Muscle of leg (tissue), 11 donors: ENCODE measurements around the gene MRPL2. TPM values are rescaled to one million over a fixed set of nuclear protein-coding genes. Genes with fewer than 3 reads are reported as not detected.
"Not testable (repeated sequence)": the region's sequence is repeated elsewhere in the genome, so short reads cannot be mapped to it uniquely, and the experiment has no call there.

Experiments
- DNase-seq: peaks from one replicate; pipeline ENCODE4 v3.0.0; 2013
- H3K27ac ChIP-seq: one replicate; pipeline ENCODE4 v1.5.1; 2013; ENCODE audit warnings: mild to moderate bottlenecking, low read length, control low read depth
- H3K27me3 ChIP-seq: one replicate; pipeline ENCODE4 v1.6.1; 2013; ENCODE audit warnings: low read length; ENCODE audit not compliant: control insufficient read depth, insufficient read depth
- H3K36me3 ChIP-seq: one replicate; pipeline ENCODE4 v1.6.1; 2013; ENCODE audit warnings: low read length; ENCODE audit not compliant: control insufficient read depth, insufficient read depth
- H3K4me1 ChIP-seq: one replicate; pipeline ENCODE4 v1.6.1; 2013; ENCODE audit warnings: low read length; ENCODE audit not compliant: control insufficient read depth, insufficient read depth
- H3K4me3 ChIP-seq: one replicate; pipeline ENCODE4 v1.5.1; 2013; ENCODE audit warnings: low read length, control low read depth
- H3K9me3 ChIP-seq: replicated peaks from 2 replicates; pipeline ENCODE4 v1.6.1; 2013; ENCODE audit warnings: low read depth, low read length; ENCODE audit not compliant: control insufficient read depth
- WGBS: methylation state at CpG from one replicate; pipeline ENCODE4 v1.1.5; 2013; ENCODE audit warnings: missing lambda C conversion rate; ENCODE audit not compliant: insufficient coverage; 5-methylcytosine and 5-hydroxymethylcytosine counted together
- polyA plus RNA-seq, 8 donors: library from polyadenylated mRNA; unstranded; fragments of 120-200 nt; gene quantifications; one replicate each; pipeline versions ENCODE4 v1.2.1 to v1.2.3, GENCODE V29; 2013; ENCODE audit warnings: inconsistent platforms in 1 of 8, low replicate concordance in 1 of 8; ENCODE audit not compliant: insufficient read length in 8 of 8, insufficient read depth in 1 of 8
- total RNA-seq: library from RNA; stranded (reverse); fragments of 120-200 nt; gene quantifications from one replicate; pipeline ENCODE4 v1.2.4, GENCODE V29; 2013

MRPL2 gene
- total and polyA plus RNA-seq, 9 donors: 27.6 to 55.1 (median 47.5) TPM

DNA sequence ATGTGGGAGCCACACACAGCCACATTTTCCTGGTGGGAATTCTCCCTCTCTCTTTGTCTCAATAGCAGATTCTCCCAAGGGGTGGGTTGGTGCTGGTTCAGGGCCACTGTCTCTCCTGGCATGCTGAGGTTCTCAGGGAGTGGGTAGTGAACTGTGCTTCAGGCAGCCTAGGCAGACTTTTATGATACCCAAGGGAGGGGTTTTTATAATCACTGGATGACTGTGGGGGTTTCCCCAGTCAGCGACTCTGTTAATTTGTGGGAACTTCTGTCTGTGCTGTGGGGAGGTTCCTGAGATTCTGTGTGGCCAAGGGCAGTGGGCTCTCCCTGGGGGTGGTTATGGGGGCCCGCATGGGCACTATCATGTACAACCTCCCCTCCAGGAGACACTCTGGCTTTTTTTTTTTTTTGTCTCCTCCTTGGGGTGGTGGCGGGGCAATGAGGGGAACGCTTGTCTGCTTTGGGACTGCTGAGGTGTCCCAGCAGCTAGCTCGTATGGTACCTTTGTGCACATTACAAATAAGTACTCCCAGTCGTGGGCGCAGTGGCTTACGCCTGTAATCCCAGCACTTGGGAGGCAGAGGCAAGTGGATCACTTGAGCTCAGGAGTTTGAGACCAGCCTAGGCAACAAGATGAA lies 26.9 kb upstream of the MRPL2 start:
- Histone ChIP-seq H3K4me3 (no peak overlapping the region), H3K36me3 (no peaks in the 10 kb centered on the region), H3K27ac (no peak overlapping the region), H3K9me3 (no peaks in the 10 kb centered on the region), H3K27me3 (no peaks in the 10 kb centered on the region), H3K4me1 (peaks cover 33% of the 10 kb centered on the region)
- DNase-seq: no peak
- WGBS: no CpG with 5 or more reads among the region's 8 CpGs

DNA sequence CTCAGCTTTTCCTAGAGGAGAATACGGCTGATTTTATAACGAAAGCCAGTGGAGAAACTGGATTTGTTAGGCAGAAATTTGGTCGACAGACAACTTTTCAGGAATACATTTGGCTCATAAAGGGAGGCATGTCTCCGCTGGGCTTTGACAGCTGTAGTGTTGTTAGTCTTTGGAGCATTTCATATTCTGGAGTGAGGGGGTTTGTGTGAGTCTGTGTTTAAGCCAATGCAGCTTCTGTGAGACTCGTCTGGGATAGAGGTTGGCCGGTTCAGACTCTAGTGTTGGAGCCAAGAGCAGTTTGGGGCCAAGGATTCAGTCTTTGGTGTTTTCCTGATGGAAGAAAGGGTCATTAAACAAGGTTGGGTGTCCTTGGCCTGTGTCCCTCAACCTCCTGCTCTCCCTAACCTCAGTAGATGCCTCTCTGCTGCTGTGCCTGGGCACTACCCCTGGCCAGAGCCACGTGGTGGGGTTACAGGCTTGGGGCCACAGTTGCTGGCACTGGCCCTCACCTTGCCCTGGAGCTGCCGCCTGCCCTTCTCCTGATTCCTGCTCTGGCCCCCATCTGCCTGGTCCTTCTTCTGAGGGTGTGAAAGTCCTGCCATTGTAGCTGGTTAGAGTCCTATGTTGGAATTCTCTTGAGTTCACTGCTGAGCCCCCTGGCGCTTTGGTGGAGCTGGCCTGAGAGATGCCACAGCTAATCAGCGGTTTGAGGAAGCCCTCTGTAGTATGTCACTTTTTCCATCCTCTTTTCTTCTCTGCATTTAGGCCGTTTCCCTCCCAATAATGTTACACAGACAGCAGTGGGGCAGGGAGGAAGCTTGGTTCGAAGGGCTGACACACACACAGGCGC lies 23.8 kb upstream of the MRPL2 start:
- WGBS: 33% methylated on average over 7 of the region's 13 CpGs
- no peaks in the 10 kb centered on the region for H3K27me3 ChIP-seq
- no peaks in the 10 kb centered on the region for H3K9me3 ChIP-seq
- H3K4me3 ChIP-seq: no peak overlapping the region
- H3K4me1 ChIP-seq: peaks cover 17% of the 10 kb centered on the region
- peak overlapping the region; percentile 64 for H3K27ac ChIP-seq
- DNase-seq: peak; percentile 93
- no peaks in the 10 kb centered on the region for H3K36me3 ChIP-seq

DNA sequence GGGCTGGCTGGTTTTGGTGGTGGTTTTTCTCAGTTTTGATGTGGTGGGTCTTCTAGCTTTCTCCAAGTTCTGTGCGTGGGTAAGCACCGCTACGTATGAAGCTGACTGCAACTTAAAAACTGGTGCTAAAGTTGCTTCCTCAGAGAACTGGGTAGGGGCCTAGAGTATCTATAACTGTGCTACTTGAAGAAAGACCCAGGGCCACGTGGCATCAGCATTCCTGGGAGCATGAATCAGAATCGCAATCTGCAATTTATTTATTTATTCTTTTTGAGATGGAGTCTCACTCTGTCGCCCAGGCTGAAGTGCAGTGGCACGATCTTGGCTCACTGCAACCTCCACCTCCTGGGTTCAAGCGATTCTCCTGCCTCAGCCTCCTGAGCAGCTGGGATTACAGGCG lies 22.7 kb upstream of the MRPL2 start:
- peaks cover 28% of the 10 kb centered on the region for H3K4me1 ChIP-seq
- not testable (repeated sequence) for DNase-seq, H3K27me3 ChIP-seq, H3K9me3 ChIP-seq, H3K4me3 ChIP-seq, H3K36me3 ChIP-seq, H3K27ac ChIP-seq
- 94% methylated on average over 5 of the region's 9 CpGs for WGBS

DNA sequence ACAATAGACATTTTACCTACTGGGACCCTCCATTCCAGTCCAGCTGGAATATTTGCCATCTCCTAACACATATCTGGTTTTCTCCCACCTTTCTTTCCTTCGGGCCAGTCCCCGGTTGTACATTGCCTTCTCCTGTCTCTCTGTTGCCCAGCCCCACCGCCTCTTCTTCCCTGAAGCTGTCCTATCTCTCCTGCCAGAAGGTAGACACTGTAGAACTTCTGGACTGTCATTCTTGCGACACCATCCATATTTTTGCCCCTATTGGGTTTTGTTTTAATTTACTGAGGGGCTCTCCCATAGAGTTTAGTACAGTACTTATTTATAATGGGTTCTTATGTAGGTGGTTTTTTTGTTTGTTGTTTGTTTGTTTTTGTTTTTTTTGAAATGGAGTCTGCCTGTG lies 21.8 kb upstream of the MRPL2 start:
- Histone ChIP-seq H3K27me3 (no peaks in the 10 kb centered on the region), H3K27ac (no peak overlapping the region), H3K4me3 (no peak overlapping the region), H3K36me3 (no peaks in the 10 kb centered on the region), H3K4me1 (peaks cover 29% of the 10 kb centered on the region), H3K9me3 (no peaks in the 10 kb centered on the region)
- DNase-seq: no peak
- 93% methylated on average over 2 of the region's 4 CpGs for WGBS

DNA sequence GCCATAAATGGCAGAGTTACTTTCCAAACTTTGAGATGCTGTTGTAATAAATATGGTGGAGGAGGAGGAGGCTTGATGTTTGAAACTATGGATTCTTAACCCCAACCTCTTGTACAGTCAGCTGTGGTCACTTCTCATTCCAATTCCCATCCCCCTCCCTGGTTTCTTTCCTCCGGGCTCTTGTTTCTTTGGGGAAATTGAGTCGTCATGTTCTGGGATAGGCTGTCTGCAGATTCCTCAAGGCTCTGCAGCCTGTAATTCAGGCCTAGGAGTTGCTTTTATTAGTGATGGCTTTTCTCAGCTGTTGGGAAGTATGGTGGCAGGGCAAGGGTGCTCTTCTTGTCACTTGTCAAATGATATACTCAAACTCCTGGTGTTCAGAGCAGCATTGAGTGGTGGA lies 19.5 kb upstream of the MRPL2 start:
- Histone ChIP-seq H3K4me3 (no peak overlapping the region), H3K27me3 (no peaks in the 10 kb centered on the region), H3K4me1 (peaks cover 39% of the 10 kb centered on the region), H3K9me3 (no peaks in the 10 kb centered on the region), H3K27ac (no peak overlapping the region), H3K36me3 (peaks cover 11% of the 10 kb centered on the region)
- no CpG with 5 or more reads among the region's 2 CpGs for WGBS
- DNase-seq: no peak

DNA sequence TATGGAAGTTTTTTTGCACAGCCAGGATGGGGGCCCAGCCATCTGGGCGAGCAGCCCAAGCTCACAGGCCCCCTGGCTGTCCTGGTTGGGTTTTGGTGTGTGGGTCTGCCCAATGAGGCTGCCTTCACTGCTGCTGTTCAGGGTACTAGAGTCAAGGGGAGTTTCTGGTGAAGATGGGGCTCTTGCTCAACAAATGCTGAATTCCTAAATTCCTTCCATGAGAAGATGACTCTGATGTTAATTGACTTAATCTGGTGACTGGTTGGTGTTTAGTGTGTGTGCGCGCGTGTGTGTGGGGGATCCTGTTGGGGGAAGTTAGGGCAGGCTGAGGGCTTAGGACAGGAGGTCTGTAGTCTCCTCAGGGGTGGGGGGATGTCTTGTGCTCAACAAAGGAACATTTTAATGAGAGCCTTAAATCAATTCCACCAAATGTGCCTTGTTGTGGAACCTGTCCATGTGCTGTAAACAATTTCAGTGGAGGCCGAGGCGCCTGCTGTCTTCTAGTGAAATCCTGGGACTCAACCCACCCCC lies 18.8 kb upstream of the MRPL2 start:
- WGBS: 63% methylated on average over 4 of the region's 6 CpGs
- Histone ChIP-seq H3K4me1 (peaks cover 32% of the 10 kb centered on the region), H3K27me3 (no peaks in the 10 kb centered on the region), H3K4me3 (peak overlapping the region; percentile 97), H3K36me3 (peaks cover 16% of the 10 kb centered on the region), H3K27ac (no peak overlapping the region), H3K9me3 (no peaks in the 10 kb centered on the region)
- DNase-seq: no peak

DNA sequence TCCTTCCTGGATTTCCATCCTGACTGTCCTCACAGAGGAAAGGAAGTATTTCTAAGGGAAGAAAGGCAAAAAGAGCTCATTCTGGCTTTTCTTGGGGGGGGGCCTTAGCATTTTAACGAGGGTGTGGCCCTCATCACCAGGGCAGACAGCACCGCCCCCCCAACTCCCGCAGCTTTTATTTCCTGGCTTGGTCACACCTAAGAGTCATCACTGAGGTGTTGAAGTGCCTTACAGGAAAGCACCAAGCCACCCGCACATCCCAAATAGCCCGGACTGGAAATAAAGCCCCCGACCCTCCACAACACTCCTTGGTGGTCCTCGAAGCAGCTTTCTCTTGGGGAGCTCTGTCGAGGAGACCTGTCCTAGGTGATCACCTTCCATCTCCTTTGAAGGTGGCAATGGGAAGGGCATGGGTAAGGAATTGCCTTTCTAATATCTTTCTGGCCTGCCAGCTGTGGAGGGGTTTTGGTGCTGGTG lies 18.1 kb upstream of the MRPL2 start:
- no CpG with 5 or more reads among the region's 8 CpGs for WGBS
- Histone ChIP-seq H3K36me3 (peaks cover 22% of the 10 kb centered on the region), H3K9me3 (no peaks in the 10 kb centered on the region), H3K4me3 (peak overlapping the region; percentile 97), H3K4me1 (peaks cover 30% of the 10 kb centered on the region), H3K27ac (no peak overlapping the region), H3K27me3 (no peaks in the 10 kb centered on the region)
- DNase-seq: no peak

DNA sequence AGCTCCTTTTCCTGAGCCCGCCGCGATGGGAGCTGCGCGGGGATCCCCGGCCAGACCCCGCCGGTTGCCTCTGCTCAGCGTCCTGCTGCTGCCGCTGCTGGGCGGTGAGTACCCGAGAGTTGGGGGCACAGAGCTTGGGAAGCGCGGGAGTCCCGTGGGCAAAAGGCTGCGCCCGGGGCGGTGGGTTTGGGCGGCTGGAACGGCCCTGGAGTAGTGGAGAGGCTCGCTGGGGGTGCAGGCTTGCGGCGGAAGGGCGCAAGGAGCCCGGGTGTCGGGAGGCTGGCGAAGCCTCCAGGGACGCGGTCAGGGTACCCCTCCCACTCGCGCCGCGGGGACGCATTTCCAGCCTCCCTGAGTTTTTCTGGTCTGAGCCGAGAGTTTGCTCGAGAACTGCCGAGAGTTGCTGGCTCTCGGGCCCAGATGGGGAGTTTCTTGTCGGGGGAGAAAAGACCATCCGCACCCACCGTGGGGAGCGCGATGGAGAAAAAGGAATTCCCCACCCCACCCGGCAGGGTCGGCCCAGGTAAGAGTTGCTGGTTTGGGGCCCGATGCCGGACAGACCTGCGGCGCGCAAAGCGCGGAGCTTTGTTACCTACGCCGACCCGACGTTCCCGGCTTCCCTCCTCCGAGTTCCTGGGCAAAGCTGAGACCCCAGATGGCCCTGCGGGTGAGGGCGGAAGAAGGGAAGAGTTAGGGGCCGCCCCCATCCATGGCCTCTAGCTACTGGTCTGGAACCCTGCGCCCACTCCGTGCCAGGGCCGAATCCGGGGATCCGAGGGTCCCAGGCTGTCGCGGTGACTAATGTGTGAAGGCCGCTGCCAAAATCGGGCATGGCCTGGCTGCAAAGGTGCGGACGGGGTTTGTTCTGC lies 17.5 kb upstream of the MRPL2 start:
- under 1% methylated on average over 58 of the region's 72 CpGs for WGBS
- H3K27ac ChIP-seq: peak overlapping the region; percentile 77
- H3K36me3 ChIP-seq: peaks cover 29% of the 10 kb centered on the region
- peak; percentile 46 for DNase-seq
- H3K4me1 ChIP-seq: peaks cover 30% of the 10 kb centered on the region
- H3K4me3 ChIP-seq: peak overlapping the region; percentile 97
- H3K9me3 ChIP-seq: no peaks in the 10 kb centered on the region
- no peaks in the 10 kb centered on the region for H3K27me3 ChIP-seq

DNA sequence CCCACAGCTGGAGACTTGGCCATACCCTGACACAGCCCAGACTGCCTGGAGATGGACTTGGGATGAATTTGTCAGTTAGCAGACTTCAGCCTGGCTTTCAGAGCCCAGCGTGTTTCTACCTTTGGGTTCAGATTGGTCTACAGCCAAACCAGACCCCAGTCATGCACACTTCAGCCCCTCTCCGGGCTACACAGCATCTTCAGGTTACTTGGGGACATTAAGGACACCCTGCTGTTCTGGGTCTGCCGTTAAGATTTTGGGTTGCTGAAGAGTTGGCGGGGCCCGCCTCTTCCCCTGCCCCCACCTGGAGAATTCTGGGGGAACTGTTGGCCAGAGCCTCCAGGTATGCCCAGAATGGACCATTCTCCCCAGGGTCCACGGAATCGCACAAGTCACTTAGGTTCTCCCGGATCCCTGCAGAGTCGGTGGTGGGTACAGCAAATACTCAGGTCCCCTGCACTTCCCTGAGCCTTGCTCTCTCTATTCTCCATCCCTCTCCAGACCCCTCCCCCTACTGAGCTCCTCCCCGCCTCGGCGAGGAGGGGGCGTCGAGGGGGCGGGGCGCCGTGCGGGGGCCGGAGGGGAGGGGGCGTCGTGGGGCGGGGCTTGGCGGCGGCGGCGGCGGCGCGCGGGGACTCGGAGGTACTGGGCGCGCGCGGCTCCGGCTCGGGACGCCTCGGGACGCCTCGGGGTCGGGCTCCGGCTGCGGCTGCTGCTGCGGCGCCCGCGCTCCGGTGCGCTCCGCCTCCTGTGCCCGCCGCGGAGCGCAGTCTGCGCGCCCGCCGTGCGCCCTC lies 16.6 kb upstream of the MRPL2 start, which contains the start of gene PTK7:
Gene PTK7, plus strand, starts transcription at position 645 of the 794 bp plus-strand sequence. CDS start 175 bp downstream, outside the sequence.
- H3K27me3 ChIP-seq: no peaks in the 10 kb centered on the region
- peaks cover 35% of the 10 kb centered on the region for H3K36me3 ChIP-seq
- WGBS: 2% methylated on average over 46 of the region's 60 CpGs
- no peaks in the 10 kb centered on the region for H3K9me3 ChIP-seq
- peak; percentile 93 for DNase-seq
- peak within 1 kb of the TSS; percentile 97 for H3K4me3 ChIP-seq
- H3K27ac ChIP-seq: peak within 1 kb of the TSS; percentile 77
- peaks cover 30% of the 10 kb centered on the region for H3K4me1 ChIP-seq
